ENCODE data around the gene PRR29. TPM values are rescaled to one million over a fixed set of nuclear protein-coding genes. Genes with fewer than 3 reads are reported as not detected.

Gene PRR29
- total RNA-seq, 1 experiment from 2014 or later: 0.77 TPM

DNA sequence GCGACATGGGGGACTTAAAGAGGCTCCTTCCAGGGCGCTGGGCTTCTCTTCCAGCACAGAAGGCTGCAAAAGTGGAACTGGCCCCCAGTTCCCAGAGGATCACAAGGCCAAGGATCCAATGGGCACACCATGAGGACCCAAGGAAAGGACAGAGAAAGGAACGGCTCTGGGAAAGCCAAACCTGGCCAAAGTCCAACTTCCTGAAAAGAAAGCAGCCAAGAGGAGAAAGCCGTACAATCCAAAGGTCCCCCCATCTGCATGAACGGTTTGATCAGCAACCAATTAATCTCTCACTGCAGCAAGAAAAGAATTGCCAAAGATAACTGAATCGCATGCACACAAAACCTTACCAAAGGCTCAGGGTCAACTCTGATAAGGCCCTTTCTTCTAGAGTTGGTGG is 42.1 kb downstream of the PRR29 start:
- no peaks in the 10 kb centered on the region for H3K79me2 ChIP-seq (ENCODE audit: low read length)
- peaks cover 3% of the 10 kb centered on the region; the same call in 1 of the 2 replicates for H3K36me3 ChIP-seq (ENCODE audit: low read depth, low read length)
- ATAC-seq (no peak), DNase-seq (no peak)
- no peaks in the 10 kb centered on the region for H3K9me3 ChIP-seq (ENCODE audit: low read length)
- H3K4me1 ChIP-seq (ENCODE audit: insufficient read depth, low read length): no peaks in the 10 kb centered on the region
- TF ChIP-seq EZH2phosphoT487 (IDR thresholded peaks at IDR 0.05; ENCODE audit: borderline replicate concordance, low read length) (no peak), EZH2 (IDR thresholded peaks at IDR 0.05; ENCODE audit: low read length, unreplicated experiment) (no peak)
- TF ChIP-seq, protein P1, sequence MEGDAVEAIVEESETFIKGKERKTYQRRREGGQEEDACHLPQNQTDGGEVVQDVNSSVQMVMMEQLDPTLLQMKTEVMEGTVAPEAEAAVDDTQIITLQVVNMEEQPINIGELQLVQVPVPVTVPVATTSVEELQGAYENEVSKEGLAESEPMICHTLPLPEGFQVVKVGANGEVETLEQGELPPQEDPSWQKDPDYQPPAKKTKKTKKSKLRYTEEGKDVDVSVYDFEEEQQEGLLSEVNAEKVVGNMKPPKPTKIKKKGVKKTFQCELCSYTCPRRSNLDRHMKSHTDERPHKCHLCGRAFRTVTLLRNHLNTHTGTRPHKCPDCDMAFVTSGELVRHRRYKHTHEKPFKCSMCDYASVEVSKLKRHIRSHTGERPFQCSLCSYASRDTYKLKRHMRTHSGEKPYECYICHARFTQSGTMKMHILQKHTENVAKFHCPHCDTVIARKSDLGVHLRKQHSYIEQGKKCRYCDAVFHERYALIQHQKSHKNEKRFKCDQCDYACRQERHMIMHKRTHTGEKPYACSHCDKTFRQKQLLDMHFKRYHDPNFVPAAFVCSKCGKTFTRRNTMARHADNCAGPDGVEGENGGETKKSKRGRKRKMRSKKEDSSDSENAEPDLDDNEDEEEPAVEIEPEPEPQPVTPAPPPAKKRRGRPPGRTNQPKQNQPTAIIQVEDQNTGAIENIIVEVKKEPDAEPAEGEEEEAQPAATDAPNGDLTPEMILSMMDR (conservative IDR thresholded peaks at IDR 0.05; ENCODE audit: low read depth, low read length): no peak
- no TSS peak for BruUV-seq (replicated peaks)
- intact Hi-C loops (cut with micrococcal nuclease): no loop called here
- H3K9ac ChIP-seq (ENCODE audit: low read length): no peak overlapping the region
- ChIA-PET POLR2A (ENCODE audit: unreplicated experiment) (no interaction called here), CTCF (no interaction called here)
- no peaks in the 10 kb centered on the region for H3K9me2 ChIP-seq (replicated peaks; ENCODE audit: low read length)
- H2AFZ ChIP-seq (ENCODE audit: low read length): no peak overlapping the region
- no peak overlapping the region for H3K27ac ChIP-seq (ENCODE audit: low read length)
- no peaks in the 10 kb centered on the region for H4K20me1 ChIP-seq (ENCODE audit: low read length)
- no peak overlapping the region for H3K4me3 ChIP-seq (ENCODE audit: low read length)
- no peaks in the 10 kb centered on the region for H3F3A ChIP-seq (ENCODE audit: low read length, unreplicated experiment)
- no peak overlapping the region for H3K4me2 ChIP-seq (ENCODE audit: low read length)
- H3K27me3 ChIP-seq (ENCODE audit: low read length): no peaks in the 10 kb centered on the region

DNA sequence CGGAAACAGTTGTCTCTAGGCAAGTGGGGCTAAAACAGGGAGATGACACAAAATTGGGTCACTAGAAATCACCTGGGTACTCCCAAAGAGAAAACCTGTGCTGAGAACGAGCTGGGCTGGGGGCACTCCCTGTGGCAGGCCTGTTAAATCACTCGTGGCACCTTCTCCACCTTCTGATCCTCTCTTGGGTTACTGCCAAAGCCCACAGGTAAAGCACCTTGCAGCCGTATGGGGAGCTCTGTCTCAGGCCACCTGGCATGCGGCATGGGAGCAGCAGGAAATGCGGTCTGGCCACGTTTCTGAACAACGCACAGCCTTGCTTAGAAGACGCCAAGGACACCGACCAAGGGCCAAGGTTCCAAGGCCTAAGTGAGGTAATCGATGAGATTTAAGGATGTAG is 43.8 kb downstream of the PRR29 start:
- Histone ChIP-seq H3K36me3 (ENCODE audit: low read depth, low read length) (peaks cover 7% of the 10 kb centered on the region; the same call in 1 of the 2 replicates), H3K9me2 (replicated peaks; ENCODE audit: low read length) (no peaks in the 10 kb centered on the region), H3K4me3 (ENCODE audit: low read length) (no peak overlapping the region), H3K79me2 (ENCODE audit: low read length) (no peaks in the 10 kb centered on the region), H3K4me2 (ENCODE audit: low read length) (no peak overlapping the region), H3K27ac (ENCODE audit: low read length) (no peak overlapping the region), H3K27me3 (ENCODE audit: low read length) (no peaks in the 10 kb centered on the region), H3K9me3 (ENCODE audit: low read length) (no peaks in the 10 kb centered on the region), H2AFZ (ENCODE audit: low read length) (no peak overlapping the region), H3K9ac (ENCODE audit: low read length) (no peak overlapping the region), H4K20me1 (ENCODE audit: low read length) (no peaks in the 10 kb centered on the region), H3F3A (ENCODE audit: low read length, unreplicated experiment) (no peaks in the 10 kb centered on the region), H3K4me1 (ENCODE audit: insufficient read depth, low read length) (no peaks in the 10 kb centered on the region)
- BruUV-seq (replicated peaks): no TSS peak
- POLR2A ChIA-PET (ENCODE audit: unreplicated experiment): interaction anchor here (0.9 kb wide), 1 partner anchor 88 kb away, joined by 3 read pairs; no protein-coding TSS in a partner anchor
- intact Hi-C loops (cut with micrococcal nuclease): no loop called here
- ATAC-seq (no peak), DNase-seq (no peak)
- TF ChIP-seq, protein P1 (conservative IDR thresholded peaks at IDR 0.05; ENCODE audit: low read depth, low read length): no peak
- no peak for TF ChIP-seq EZH2 (IDR thresholded peaks at IDR 0.05; ENCODE audit: low read length, unreplicated experiment)
- TF ChIP-seq EZH2phosphoT487 (IDR thresholded peaks at IDR 0.05; ENCODE audit: borderline replicate concordance, low read length): no peak
- CTCF ChIA-PET: no interaction called here

DNA sequence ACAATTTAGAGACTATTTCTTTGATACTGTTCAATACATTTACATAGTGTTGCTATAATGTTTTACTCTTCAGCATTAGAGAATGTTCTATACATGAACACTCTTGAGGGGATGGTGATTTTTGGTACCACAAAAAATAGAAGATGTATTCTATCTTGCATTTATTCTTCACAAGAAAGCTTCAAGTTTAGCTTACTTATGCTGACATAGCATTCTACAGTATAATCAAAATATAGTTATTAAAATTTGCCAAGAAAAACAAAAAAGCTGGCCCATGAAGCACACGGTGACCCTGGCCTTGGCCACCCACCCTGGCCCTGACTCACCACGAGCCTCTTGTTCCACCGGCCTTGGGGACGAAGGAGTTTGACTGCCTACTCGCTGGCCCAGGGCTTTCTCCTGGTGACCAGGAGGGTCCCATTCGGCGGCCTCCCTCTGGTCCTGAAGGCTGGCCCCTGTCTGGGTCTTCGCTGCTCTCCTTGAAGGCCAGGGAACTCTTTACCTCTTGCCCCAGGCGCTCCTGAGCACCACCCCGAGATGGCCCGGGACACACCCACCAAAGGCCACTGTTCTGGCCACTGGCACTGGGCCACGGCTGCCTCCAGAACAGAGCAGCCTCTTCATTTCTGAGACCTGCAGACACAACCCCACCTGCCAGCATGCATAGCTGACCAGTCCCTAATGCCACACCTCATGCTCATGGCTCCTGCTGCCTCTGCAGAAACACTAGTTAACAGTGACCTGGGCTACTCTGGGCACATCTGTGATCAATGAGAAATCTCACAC is 44.7 kb downstream of the PRR29 start:
- DNase-seq: no peak
- H3K9me2 ChIP-seq (replicated peaks; ENCODE audit: low read length): no peaks in the 10 kb centered on the region
- intact Hi-C loops (cut with micrococcal nuclease): no loop called here
- H3K79me2 ChIP-seq (ENCODE audit: low read length): no peaks in the 10 kb centered on the region
- H3K9me3 ChIP-seq (ENCODE audit: low read length): no peaks in the 10 kb centered on the region
- no peaks in the 10 kb centered on the region for H3K4me1 ChIP-seq (ENCODE audit: insufficient read depth, low read length)
- no peak for TF ChIP-seq EZH2phosphoT487 (IDR thresholded peaks at IDR 0.05; ENCODE audit: borderline replicate concordance, low read length)
- TF ChIP-seq, protein P1 (conservative IDR thresholded peaks at IDR 0.05; ENCODE audit: low read depth, low read length): no peak
- H3K36me3 ChIP-seq (ENCODE audit: low read depth, low read length): peaks cover 7% of the 10 kb centered on the region; the same call in 1 of the 2 replicates
- H4K20me1 ChIP-seq (ENCODE audit: low read length): no peaks in the 10 kb centered on the region
- no peak for ATAC-seq
- no peak overlapping the region for H3K4me2 ChIP-seq (ENCODE audit: low read length)
- no peak overlapping the region for H3K9ac ChIP-seq (ENCODE audit: low read length)
- POLR2A ChIA-PET (ENCODE audit: unreplicated experiment): interaction anchor here (0.9 kb wide), 1 partner anchor 87 kb away, joined by 3 read pairs; no protein-coding TSS in a partner anchor
- BruUV-seq (replicated peaks): no TSS peak
- no peak overlapping the region for H3K27ac ChIP-seq (ENCODE audit: low read length)
- H3K27me3 ChIP-seq (ENCODE audit: low read length): no peaks in the 10 kb centered on the region
- no peak overlapping the region for H2AFZ ChIP-seq (ENCODE audit: low read length)
- H3F3A ChIP-seq (ENCODE audit: low read length, unreplicated experiment): no peaks in the 10 kb centered on the region
- no peak overlapping the region for H3K4me3 ChIP-seq (ENCODE audit: low read length)
- CTCF ChIA-PET: interaction anchor here (0.8 to 1.0 kb wide), 1 partner anchor 91 kb away, joined by 3 to 4 read pairs; no protein-coding TSS in a partner anchor

Measured in PC-3 (cell line).